Measurements from ENCODE around the gene ANKMY1.

ANKMY1 gene
- long read RNA-seq, full-length matches to known transcripts = 86 of 153 reads
- long read RNA-seq, partial matches to known transcripts = 14 of 153 reads
- long read RNA-seq, other reads (novel, unspliced or antisense) = 53 of 153 reads

GRCh38 chr2:240557808-240558207, at the start of gene ANKMY1:
TSS of gene ANKMY1 (minus strand) at chr2:240557988. CDS start at chr2:240557335, 653 bp downstream.
- Histone ChIP-seq H3K27ac (replicated peaks) (no peak within 1 kb of the TSS), H3K4me3 (replicated peaks; ENCODE audit: insufficient read depth, low read length) (no peak within 1 kb of the TSS), H3K27me3 (ENCODE audit: insufficient read depth, poor library complexity, severe bottlenecking) (no peaks in the 10 kb centered on the region)
- no peak for DNase-seq (ENCODE audit: low read depth in 1 of 2, low spot score in 1 of 2)
- no peak for TF ChIP-seq SPI1 (IDR thresholded peaks at IDR 0.05; ENCODE audit: borderline replicate concordance, low read depth)
- no peak for TF ChIP-seq POLR2AphosphoS5 (IDR thresholded peaks at IDR 0.05; ENCODE audit: low read depth)

- Histone ChIP-seq H3K4me3 (replicated peaks; ENCODE audit: insufficient read depth, low read length) (no peak overlapping the region), H3K27me3 (ENCODE audit: insufficient read depth, poor library complexity, severe bottlenecking) (no peaks in the 10 kb centered on the region), H3K27ac (replicated peaks) (no peak overlapping the region)
- no peak for DNase-seq (ENCODE audit: low read depth in 1 of 2, low spot score in 1 of 2)
- no peak for TF ChIP-seq GABPA (IDR thresholded peaks at IDR 0.05; ENCODE audit: low read depth)
- no peak for TF ChIP-seq CTCF (IDR thresholded peaks at IDR 0.05; ENCODE audit: insufficient read depth, low read length)
- TF ChIP-seq REST (IDR thresholded peaks at IDR 0.05; ENCODE audit: insufficient replicate concordance, low read depth) = no peak
- no peak for TF ChIP-seq POLR2AphosphoS5 (IDR thresholded peaks at IDR 0.05; ENCODE audit: low read depth)
- no peak for TF ChIP-seq SPI1 (IDR thresholded peaks at IDR 0.05; ENCODE audit: borderline replicate concordance, low read depth)
Observed at GRCh38 chr2:240605867-240606743, 48.3 kb upstream of the ANKMY1 start.

- no peak overlapping the region for H3K4me3 ChIP-seq (replicated peaks; ENCODE audit: insufficient read depth, low read length)
- TF ChIP-seq CTCF (IDR thresholded peaks at IDR 0.05; ENCODE audit: insufficient read depth, low read length) (no peak), POLR2AphosphoS5 (IDR thresholded peaks at IDR 0.05; ENCODE audit: low read depth) (no peak), SPI1 (IDR thresholded peaks at IDR 0.05; ENCODE audit: borderline replicate concordance, low read depth) (no peak), REST (IDR thresholded peaks at IDR 0.05; ENCODE audit: insufficient replicate concordance, low read depth) (no peak), GABPA (IDR thresholded peaks at IDR 0.05; ENCODE audit: low read depth) (no peak)
- H3K27me3 ChIP-seq (ENCODE audit: insufficient read depth, poor library complexity, severe bottlenecking) = no peaks in the 10 kb centered on the region
- no peak for DNase-seq (ENCODE audit: low read depth in 1 of 2, low spot score in 1 of 2)
- no peak overlapping the region for H3K27ac ChIP-seq (replicated peaks)
Observed at GRCh38 chr2:240604939-240605716, 47.3 kb upstream of the ANKMY1 start.
